Endothelial cell of umbilical vein (primary cell): ENCODE measurements around the gene LDLRAD3. TPM values are rescaled to one million over a fixed set of nuclear protein-coding genes. Genes with fewer than 3 reads are reported as not detected.

Experiments used
- BruUV-seq: library from RNA; stranded (reverse); fragments of 400-500 nt; replicated peaks from 2 replicates; lab custom pipeline; 2021; lab: Mats Ljungman, UMichigan
- CTCF ChIA-PET: fragments of 300-600, 350-600 bp; sonication (Branson Sonifier 250); formaldehyde crosslinking; loops from one replicate; lab custom pipeline; 2021; ENCODE audit warnings: antibody characterized with exemption, inconsistent platforms; lab: Charles Lee
- POLR2A ChIA-PET: fragments of 300-600, 350-600 bp; sonication (Branson Sonifier 250); formaldehyde crosslinking; loops from one replicate; lab custom pipeline; 2021; ENCODE audit warnings: antibody characterized with exemption, inconsistent platforms; lab: Charles Lee
- DNase-seq: peaks from one replicate; pipeline ENCODE4 v3.0.0-alpha.2; 2011; ENCODE audit warnings: low read depth, low spot score
- FAIRE-seq: peaks from 2 replicates; lab custom pipeline; 2011; peaks lifted over from hg19 to GRCh38; lab: Jason Lieb, UNC
- H2AFZ ChIP-seq: 2 replicates; pipeline ENCODE4 v1.6.0; 2012; ENCODE audit warnings: low read depth, low read length, control low read depth, inconsistent platforms
- H3K27ac ChIP-seq: 2 replicates; pipeline ENCODE4 v1.5.1; 2011; ENCODE audit warnings: low read depth, mild to moderate bottlenecking, control low read depth, low read length, moderate library complexity; ENCODE audit not compliant: insufficient read depth
- H3K27me3 ChIP-seq, 2 experiments: 2 replicates each; pipeline versions ENCODE4 v1.6.0 to v1.6.1; 2011; ENCODE audit warnings: low read length in 2 of 2, mixed read lengths in 1 of 2; ENCODE audit not compliant: control insufficient read depth in 2 of 2, insufficient read depth in 2 of 2
- H3K36me3 ChIP-seq, 2 experiments: 2 replicates in 1 of 2; 3 replicates in 1 of 2; pipeline ENCODE4 v1.5.1; 2011; ENCODE audit warnings: low read length in 2 of 2, mild to moderate bottlenecking in 1 of 2, moderate library complexity in 1 of 2; ENCODE audit not compliant: control insufficient read depth in 2 of 2, insufficient read depth in 2 of 2; ENCODE audit errors: extremely low read depth in 1 of 2
- H3K4me1 ChIP-seq: 3 replicates; pipeline ENCODE4 v1.5.1; 2011; ENCODE audit warnings: mild to moderate bottlenecking, low read length; ENCODE audit not compliant: control insufficient read depth, insufficient read depth; ENCODE audit errors: extremely low read depth
- H3K4me2 ChIP-seq: 2 replicates; pipeline ENCODE4 v1.6.1; 2011; ENCODE audit warnings: low read length, control low read depth, mixed read lengths; ENCODE audit not compliant: insufficient read depth
- H3K4me3 ChIP-seq, 3 experiments: fragments of 200-600 bp in 1 of 3; sonication (generic), shearing (Covaris generic) in 1 of 3; replicated peaks in 1 of 3; 2 replicates each; pipeline ENCODE4 v1.5.1; 2011 to 2016; ENCODE audit warnings: control low read depth in 3 of 3, low read length in 3 of 3, mild to moderate bottlenecking in 2 of 3, inconsistent platforms in 1 of 3, low read depth in 1 of 3, moderate library complexity in 1 of 3; ENCODE audit not compliant: insufficient read depth in 1 of 3
- H3K79me2 ChIP-seq: 2 replicates; pipeline ENCODE4 v1.6.0; 2012; ENCODE audit warnings: low read length, inconsistent platforms; ENCODE audit not compliant: control insufficient read depth, insufficient read depth
- H3K9ac ChIP-seq: replicated peaks from 2 replicates; pipeline ENCODE3; 2011; ENCODE audit warnings: low read length, control low read depth; ENCODE audit not compliant: insufficient read depth; ENCODE audit errors: extremely low read depth
- H3K9me1 ChIP-seq: replicated peaks from 3 replicates; pipeline ENCODE4 v1.6.0; 2011; ENCODE audit warnings: mild to moderate bottlenecking, low read length; ENCODE audit not compliant: control insufficient read depth, insufficient read depth; ENCODE audit errors: extremely low read depth
- H3K9me3 ChIP-seq: replicated peaks from 2 replicates; pipeline ENCODE4 v1.5.1; 2012; ENCODE audit warnings: low read length, inconsistent platforms; ENCODE audit not compliant: control insufficient read depth, insufficient read depth
- H4K20me1 ChIP-seq: replicated peaks from 2 replicates; pipeline ENCODE3; 2011; ENCODE audit warnings: mild to moderate bottlenecking, low read length; ENCODE audit not compliant: control insufficient read depth, insufficient read depth; ENCODE audit errors: extremely low read depth
- EZH2 ChIP-seq: IDR thresholded peaks from 2 replicates; pipeline ENCODE4 v1.6.1; 2012; ENCODE audit warnings: borderline replicate concordance, low read depth, mild to moderate bottlenecking, moderate library complexity, low read length, inconsistent platforms; ENCODE audit not compliant: severe bottlenecking
- FOS ChIP-seq: IDR thresholded peaks from 2 replicates; pipeline ENCODE4 v1.6.1; 2011; ENCODE audit warnings: mild to moderate bottlenecking, low read length, moderate library complexity, borderline replicate concordance; ENCODE audit not compliant: insufficient read depth
- GATA2 ChIP-seq: IDR thresholded peaks from 2 replicates; pipeline ENCODE4 v1.7.0; 2011; ENCODE audit warnings: low read depth, mild to moderate bottlenecking, moderate library complexity, mixed read lengths, low read length; ENCODE audit not compliant: insufficient read length, insufficient read depth
- JUN ChIP-seq: IDR thresholded peaks from 2 replicates; pipeline ENCODE4 v1.6.1; 2011; ENCODE audit warnings: borderline replicate concordance, low read depth; ENCODE audit not compliant: insufficient read length, insufficient read depth
- MYC ChIP-seq: IDR thresholded peaks from one replicate; pipeline ENCODE4 v1.6.1; 2011; ENCODE audit warnings: mild to moderate bottlenecking, low read depth, low read length
- POLR2A ChIP-seq: IDR thresholded peaks from 2 replicates; pipeline ENCODE4 v1.6.1; 2012; ENCODE audit warnings: low read depth, mild to moderate bottlenecking, control low read depth, low read length
- POLR2AphosphoS5 ChIP-seq: IDR thresholded peaks from 2 replicates; pipeline ENCODE4 v1.6.1; 2012; ENCODE audit warnings: low read depth, mild to moderate bottlenecking, control low read depth, low read length, moderate library complexity; ENCODE audit not compliant: insufficient read depth
- dilution Hi-C: fragments of 300-500 bp; cut with MboI; formaldehyde crosslinking; loops from one replicate; pipeline ENCODE4 v1.15.0; 2019; ENCODE audit warnings: low sequenced_read_pairs; ENCODE audit not compliant: extremely low pct_ligation_motif_present
- intact Hi-C: fragments of 100-400 bp; cut with micrococcal nuclease; formaldehyde crosslinking; loops from one replicate; pipeline ENCODE4 v1.10.0; 2022
- polyA plus RNA-seq, 4 experiments: library from polyadenylated mRNA; depleted of rRNA in 3 of 4; stranded (reverse) in 3 of 4; unstranded in 1 of 4; fragments of >200 nt; gene quantifications; 2 replicates each; pipeline versions ENCODE4 v1.2.1 to v1.2.3, GENCODE V29; 2011 to 2012; ENCODE audit warnings: missing spikeins in 1 of 4
- total RNA-seq: library from RNA; stranded (reverse); gene quantifications from 2 replicates; pipeline ENCODE4 v1.2.3, GENCODE V29; 2021
- TF ChIP-seq, protein P1 (sequence below), 2 donors: IDR thresholded peaks; 1 replicate in 1 of 2; 2 replicates in 1 of 2; pipeline ENCODE4 v1.5.1; 2011; ENCODE audit warnings: low read length in 2 of 2, mild to moderate bottlenecking in 2 of 2, moderate library complexity in 2 of 2, control low read depth in 1 of 2, inconsistent platforms in 1 of 2, low read depth in 1 of 2; ENCODE audit not compliant: insufficient read depth in 1 of 2; ENCODE audit errors: extremely low read depth in 1 of 2
- TF ChIP-seq, protein P2 (sequence below): IDR thresholded peaks from 2 replicates; pipeline ENCODE4 v1.6.1; 2011; ENCODE audit not compliant: insufficient read depth, insufficient read length

The LDLRAD3 gene
- total and polyA plus RNA-seq, 2 donors (not counting 3 experiments of a cell fraction or from before 2014, with no cell fraction given) = 17.9 to 25.1 TPM

DNA sequence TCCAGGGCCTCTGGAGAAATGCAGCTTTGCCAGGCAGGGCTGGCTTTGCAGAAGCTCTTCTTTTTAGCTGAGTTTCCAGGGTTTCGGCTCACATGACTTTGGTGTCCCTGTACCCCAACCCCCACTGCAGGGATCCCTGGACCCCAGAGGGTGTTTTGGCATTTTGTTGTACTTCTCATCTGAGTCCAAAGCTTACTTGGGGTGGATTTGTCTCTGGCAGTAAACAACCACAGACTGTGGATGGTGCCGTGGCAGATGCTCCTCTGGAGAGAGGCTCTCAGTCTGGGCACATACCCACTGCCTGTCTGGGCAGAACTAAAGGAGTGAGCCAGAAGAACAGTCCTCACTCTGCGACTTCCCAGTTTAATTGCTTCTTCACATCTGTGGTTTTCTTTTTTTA is 295.8 kb downstream of the LDLRAD3 start:
- H3K79me2 ChIP-seq = no peaks in the 10 kb centered on the region
- no peak overlapping the region for H3K4me3 ChIP-seq
- TF ChIP-seq, protein P1, sequence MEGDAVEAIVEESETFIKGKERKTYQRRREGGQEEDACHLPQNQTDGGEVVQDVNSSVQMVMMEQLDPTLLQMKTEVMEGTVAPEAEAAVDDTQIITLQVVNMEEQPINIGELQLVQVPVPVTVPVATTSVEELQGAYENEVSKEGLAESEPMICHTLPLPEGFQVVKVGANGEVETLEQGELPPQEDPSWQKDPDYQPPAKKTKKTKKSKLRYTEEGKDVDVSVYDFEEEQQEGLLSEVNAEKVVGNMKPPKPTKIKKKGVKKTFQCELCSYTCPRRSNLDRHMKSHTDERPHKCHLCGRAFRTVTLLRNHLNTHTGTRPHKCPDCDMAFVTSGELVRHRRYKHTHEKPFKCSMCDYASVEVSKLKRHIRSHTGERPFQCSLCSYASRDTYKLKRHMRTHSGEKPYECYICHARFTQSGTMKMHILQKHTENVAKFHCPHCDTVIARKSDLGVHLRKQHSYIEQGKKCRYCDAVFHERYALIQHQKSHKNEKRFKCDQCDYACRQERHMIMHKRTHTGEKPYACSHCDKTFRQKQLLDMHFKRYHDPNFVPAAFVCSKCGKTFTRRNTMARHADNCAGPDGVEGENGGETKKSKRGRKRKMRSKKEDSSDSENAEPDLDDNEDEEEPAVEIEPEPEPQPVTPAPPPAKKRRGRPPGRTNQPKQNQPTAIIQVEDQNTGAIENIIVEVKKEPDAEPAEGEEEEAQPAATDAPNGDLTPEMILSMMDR (IDR thresholded peaks at IDR 0.05; ENCODE audit: extremely low read depth in 1 of 2, insufficient read depth in 1 of 2, low read depth in 1 of 2, low read length in 2 of 2) = no peak
- TF ChIP-seq, protein P2, sequence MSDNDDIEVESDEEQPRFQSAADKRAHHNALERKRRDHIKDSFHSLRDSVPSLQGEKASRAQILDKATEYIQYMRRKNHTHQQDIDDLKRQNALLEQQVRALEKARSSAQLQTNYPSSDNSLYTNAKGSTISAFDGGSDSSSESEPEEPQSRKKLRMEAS = no peak
- BruUV-seq = no TSS peak
- no peak overlapping the region for H3K9ac ChIP-seq
- H3K27me3 ChIP-seq = no peaks in the 10 kb centered on the region
- dilution Hi-C loops = no loop called here
- H3K36me3 ChIP-seq = no peaks in the 10 kb centered on the region
- POLR2A ChIA-PET = no interaction called here
- H3K4me1 ChIP-seq = no peaks in the 10 kb centered on the region
- no peak for DNase-seq
- H3K9me1 ChIP-seq = no peaks in the 10 kb centered on the region
- FAIRE-seq = no peak
- no peaks in the 10 kb centered on the region for H4K20me1 ChIP-seq
- H3K9me3 ChIP-seq = no peaks in the 10 kb centered on the region
- H3K27ac ChIP-seq = no peak overlapping the region
- intact Hi-C loops = no loop called here
- CTCF ChIA-PET = interaction anchor here (0.9 kb wide), 1 partner anchor 12 kb away, joined by 3 read pairs; no protein-coding TSS in a partner anchor
- H2AFZ ChIP-seq = no peak overlapping the region
- H3K4me2 ChIP-seq = no peak overlapping the region

DNA sequence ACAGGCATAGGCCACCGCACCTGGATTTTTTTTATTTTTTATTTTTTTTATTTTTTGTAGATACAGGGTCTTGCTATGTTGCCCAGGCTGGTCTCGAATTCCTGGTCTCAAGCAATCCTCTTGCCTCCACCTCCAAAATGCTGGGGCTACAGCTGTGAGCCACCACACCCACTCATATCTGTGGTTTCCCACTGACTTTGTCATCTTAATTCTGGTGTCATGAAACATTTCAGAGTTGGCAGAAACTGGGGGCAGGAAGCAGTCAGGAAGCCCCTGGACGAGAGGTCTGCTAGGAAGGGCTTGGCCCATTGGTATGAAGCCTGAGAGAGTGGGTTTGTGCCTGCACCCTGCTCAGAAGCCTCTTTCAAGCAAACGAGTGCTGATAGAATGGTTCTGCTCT is 296.3 kb downstream of the LDLRAD3 start:
- no peaks in the 10 kb centered on the region for H3K27me3 ChIP-seq
- BruUV-seq = no TSS peak

More for the DNA sequence above, 296.3 kb downstream of the LDLRAD3 start:
- H3K4me1 ChIP-seq = no peaks in the 10 kb centered on the region
- FAIRE-seq (no peak), DNase-seq (no peak)
- no peak overlapping the region for H2AFZ ChIP-seq
- H3K36me3 ChIP-seq = no peaks in the 10 kb centered on the region
- no peak overlapping the region for H3K9ac ChIP-seq
- no peaks in the 10 kb centered on the region for H4K20me1 ChIP-seq
- POLR2A ChIA-PET = no interaction called here
- H3K4me2 ChIP-seq = no peak overlapping the region
- CTCF ChIA-PET = interaction anchor here (0.9 kb wide), 1 partner anchor 12 kb away, joined by 3 read pairs; no protein-coding TSS in a partner anchor
- no peaks in the 10 kb centered on the region for H3K79me2 ChIP-seq
- no peak for TF ChIP-seq MYC
- no peak for TF ChIP-seq POLR2A
- TF ChIP-seq GATA2 = no peak
- no peak for TF ChIP-seq JUN
- no peak for TF ChIP-seq EZH2
- no peak for TF ChIP-seq FOS
- TF ChIP-seq, protein P2 = no peak
- TF ChIP-seq, protein P1 (IDR thresholded peaks at IDR 0.05; ENCODE audit: extremely low read depth in 1 of 2, insufficient read depth in 1 of 2, low read depth in 1 of 2, low read length in 2 of 2) = no peak
- TF ChIP-seq POLR2AphosphoS5 = no peak
- no peak overlapping the region for H3K27ac ChIP-seq
- H3K9me3 ChIP-seq = no peaks in the 10 kb centered on the region
- no peak overlapping the region for H3K4me3 ChIP-seq
- H3K9me1 ChIP-seq = no peaks in the 10 kb centered on the region
- dilution Hi-C loops = no loop called here
- intact Hi-C loops = no loop called here
